K562 (cell line): ENCODE results near the gene RPS6KA2. TPM values are rescaled to one million over a fixed set of nuclear protein-coding genes. Genes with fewer than 3 reads are reported as not detected.

Experiments
- BCOR ChIP-seq: fragments of 450-650 bp; IDR thresholded peaks from 2 replicates; pipeline ENCODE4 v1.6.1; 2016
- CREBBP ChIP-seq: IDR thresholded peaks from one replicate; pipeline ENCODE4 v1.6.1; 2012; ENCODE audit warnings: low read depth, mild to moderate bottlenecking, control low read depth, inconsistent platforms, low read length
- FOXK1 ChIP-seq: sonication (generic); formaldehyde crosslinking; IDR thresholded peaks from 2 replicates; pipeline ENCODE4 v1.8.0; 2022; ENCODE audit warnings: missing genetic modification reagents, mild to moderate bottlenecking, borderline replicate concordance
- HDAC6 ChIP-seq: IDR thresholded peaks from 2 replicates; pipeline ENCODE4 v1.6.1; 2012; ENCODE audit warnings: low read depth, mild to moderate bottlenecking, control low read depth, inconsistent platforms, low read length, moderate library complexity
- HLTF ChIP-seq: fragments of 450-650 bp; IDR thresholded peaks from 2 replicates; pipeline ENCODE4 v1.6.1; 2016
- MBD2 ChIP-seq: sonication (generic); IDR thresholded peaks from 2 replicates; pipeline ENCODE4 v1.6.1; 2016; ENCODE audit warnings: low read depth, borderline replicate concordance
- NCOR1 ChIP-seq: fragments of 450-650 bp; IDR thresholded peaks from 2 replicates; pipeline ENCODE4 v1.6.1; 2016; ENCODE audit warnings: mild to moderate bottlenecking, moderate library complexity
- NR4A1 ChIP-seq, 2 experiments: fragments of 250-450 bp in 1 of 2; fragments of 450-650 bp in 1 of 2; sonication (Bioruptor Pico) in 1 of 2; IDR thresholded peaks; 2 replicates each; pipeline versions ENCODE4 v1.4.0 to v1.6.1; 2016 to 2020; ENCODE audit warnings: mild to moderate bottlenecking in 2 of 2, missing compliant biosample characterization in 1 of 2, missing genetic modification characterization in 1 of 2, moderate library complexity in 1 of 2
- PCBP2 ChIP-seq: fragments of 200-400 bp; formaldehyde crosslinking; IDR thresholded peaks from 2 replicates; pipeline ENCODE4 v1.6.1; 2018; ENCODE audit warnings: low read length, low read depth, mild to moderate bottlenecking, moderate library complexity; ENCODE audit not compliant: poor library complexity, severe bottlenecking
- SIX5 ChIP-seq, 2 experiments: IDR thresholded peaks; 2 replicates each; pipeline ENCODE4 v1.6.1; 2011; ENCODE audit warnings: low read length in 2 of 2, borderline replicate concordance in 1 of 2, low read depth in 1 of 2, mild to moderate bottlenecking in 1 of 2, moderate library complexity in 1 of 2; ENCODE audit not compliant: insufficient read depth in 1 of 2
- XRCC4 ChIP-seq: IDR thresholded peaks from one replicate; pipeline ENCODE4 v1.6.1; 2011; ENCODE audit not compliant: insufficient read depth, insufficient read length; ENCODE audit errors: extremely low read depth
- ZNF444 ChIP-seq: fragments of 250-450 bp; sonication (Bioruptor Pico); IDR thresholded peaks from 2 replicates; pipeline ENCODE4 v1.4.0; 2020; ENCODE audit warnings: mild to moderate bottlenecking, moderate library complexity
- ZNF583 ChIP-seq: fragments of 250-450 bp; sonication (Bioruptor Pico); IDR thresholded peaks from 2 replicates; pipeline ENCODE4 v1.4.0; 2020
- ZNF707 ChIP-seq: fragments of 250-450 bp; sonication (Bioruptor Pico); conservative IDR thresholded peaks from 2 replicates; pipeline ENCODE4 v1.8.0; 2022; ENCODE audit warnings: inconsistent platforms, mild to moderate bottlenecking, moderate library complexity
- ZNF778 ChIP-seq: fragments of 450-650 bp; formaldehyde crosslinking; IDR thresholded peaks from 2 replicates; pipeline ENCODE4 v1.4.0; 2020; ENCODE audit warnings: mild to moderate bottlenecking, moderate library complexity
- polyA plus RNA-seq, 8 experiments: library from polyadenylated mRNA; depleted of rRNA in 4 of 8; stranded (reverse) in 5 of 8; unstranded in 3 of 8; fragments of >200 nt; fragmentation: Nextera tagmentation in 2 of 8; fragmentation: Illumina TruSeq in 1 of 8; extraction: Ambion mirVana in 2 of 8; extraction: Trizol in 1 of 8; gene quantifications; 2 replicates each; pipeline versions ENCODE4 v1.2.1 to v1.2.3, GENCODE V29; 2011 to 2014; ENCODE audit warnings: inconsistent platforms in 1 of 8, missing spikeins in 1 of 8
- total RNA-seq, 7 experiments: library from RNA; depleted of rRNA in 6 of 7; stranded (reverse); fragments of >200 nt in 6 of 7; fragmentation: Illumina TruSeq in 2 of 7; extraction: Trizol in 2 of 7; gene quantifications; 2 replicates each; pipeline versions ENCODE4 v1.2.1 to v1.2.3, GENCODE V29; 2011 to 2021; ENCODE audit warnings: low replicate concordance in 1 of 7
- TF ChIP-seq, protein P1 (sequence below): fragments of 250-450 bp; sonication (Bioruptor Pico); IDR thresholded peaks from 2 replicates; pipeline ENCODE4 v1.5.0; 2021; ENCODE audit warnings: mild to moderate bottlenecking, borderline replicate concordance
- TF ChIP-seq, protein P2 (sequence below): sonication (generic); formaldehyde crosslinking; IDR thresholded peaks from 2 replicates; pipeline ENCODE4 v1.4.0; 2020; ENCODE audit warnings: mild to moderate bottlenecking, missing genetic modification reagents
- TF ChIP-seq, protein P3 (sequence below): sonication (generic); formaldehyde crosslinking; IDR thresholded peaks from 2 replicates; pipeline ENCODE4 v1.8.1; 2022; ENCODE audit warnings: missing genetic modification reagents

RPS6KA2 gene
- total and polyA plus RNA-seq, 9 of the 15 experiments (the other 6 are each of a cell fraction or from before 2014, with no cell fraction given), result 0.29 to 1.00 (median 0.53) TPM

DNA sequence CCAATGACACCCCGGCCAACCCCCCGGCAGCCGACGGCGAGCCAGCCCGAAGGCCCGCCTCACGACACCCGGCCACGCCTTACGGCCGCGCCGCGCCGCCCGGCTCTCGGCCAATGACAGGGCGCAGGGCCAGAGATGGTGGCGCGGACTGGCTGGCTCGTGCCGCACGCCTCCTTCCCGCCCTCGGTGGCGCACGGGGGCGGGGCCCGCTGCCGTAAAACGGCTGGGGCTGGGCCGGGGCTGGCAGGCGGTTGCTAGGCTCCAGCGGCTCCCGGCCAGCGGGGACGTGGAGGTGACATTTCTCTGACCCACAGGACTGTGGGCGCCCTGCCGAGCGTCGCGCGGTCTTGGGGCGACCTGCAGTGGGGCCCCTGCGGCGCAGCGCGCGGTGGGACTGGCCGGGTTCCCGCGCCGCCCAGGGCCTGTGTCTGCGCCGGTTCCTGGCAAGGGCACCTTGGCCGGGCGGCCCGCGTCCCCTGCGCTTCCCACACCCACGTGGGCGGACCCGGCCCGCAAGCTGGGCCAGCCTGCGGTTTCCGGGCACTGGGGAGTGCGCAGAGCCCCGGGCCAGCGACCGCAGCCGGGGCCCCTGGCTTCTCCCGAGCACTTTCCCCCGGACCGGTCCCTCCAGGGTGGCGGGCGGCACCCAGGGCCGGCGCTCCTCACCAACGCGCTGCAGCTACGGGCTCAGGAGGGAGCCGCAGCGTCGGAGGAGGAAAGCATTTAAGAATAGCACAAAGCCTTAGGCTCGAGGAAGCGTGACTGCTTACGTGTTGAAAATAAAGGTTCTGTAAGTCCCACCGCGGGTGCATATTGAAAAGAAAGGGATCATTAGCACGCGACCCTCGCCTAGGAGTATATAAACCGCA is 243.9 kb downstream of the RPS6KA2 start, which contains the start of gene MPC1 (continued):
- TF ChIP-seq, protein P1, sequence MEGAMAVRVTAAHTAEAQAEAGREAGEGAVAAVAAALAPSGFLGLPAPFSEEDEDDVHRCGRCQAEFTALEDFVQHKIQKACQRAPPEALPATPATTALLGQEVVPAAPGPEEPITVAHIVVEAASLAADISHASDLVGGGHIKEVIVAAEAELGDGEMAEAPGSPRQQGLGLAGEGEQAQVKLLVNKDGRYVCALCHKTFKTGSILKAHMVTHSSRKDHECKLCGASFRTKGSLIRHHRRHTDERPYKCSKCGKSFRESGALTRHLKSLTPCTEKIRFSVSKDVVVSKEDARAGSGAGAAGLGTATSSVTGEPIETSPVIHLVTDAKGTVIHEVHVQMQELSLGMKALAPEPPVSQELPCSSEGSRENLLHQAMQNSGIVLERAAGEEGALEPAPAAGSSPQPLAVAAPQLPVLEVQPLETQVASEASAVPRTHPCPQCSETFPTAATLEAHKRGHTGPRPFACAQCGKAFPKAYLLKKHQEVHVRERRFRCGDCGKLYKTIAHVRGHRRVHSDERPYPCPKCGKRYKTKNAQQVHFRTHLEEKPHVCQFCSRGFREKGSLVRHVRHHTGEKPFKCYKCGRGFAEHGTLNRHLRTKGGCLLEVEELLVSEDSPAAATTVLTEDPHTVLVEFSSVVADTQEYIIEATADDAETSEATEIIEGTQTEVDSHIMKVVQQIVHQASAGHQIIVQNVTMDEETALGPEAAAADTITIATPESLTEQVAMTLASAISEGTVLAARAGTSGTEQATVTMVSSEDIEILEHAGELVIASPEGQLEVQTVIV (CRISPR knock-in tag), result peak; percentile 99
- no peak for TF ChIP-seq NCOR1
- no peak for TF ChIP-seq XRCC4
- no peak for TF ChIP-seq HLTF
- TF ChIP-seq BCOR, result no peak
- TF ChIP-seq PCBP2, result no peak
- no peak for TF ChIP-seq SIX5 (IDR thresholded peaks at IDR 0.05; ENCODE audit: borderline replicate concordance in 1 of 2, insufficient read depth in 1 of 2, low read depth in 1 of 2, low read length in 2 of 2)
- no peak for TF ChIP-seq ZNF707 (CRISPR knock-in tag)
- peak; percentile 74; the same call in 1 of the 2 replicates for TF ChIP-seq NR4A1 (CRISPR knock-in tag; IDR thresholded peaks at IDR 0.05)
- TF ChIP-seq NR4A1 (tag; IDR thresholded peaks at IDR 0.05), result peak; percentile 43; the same call in 1 of the 2 replicates
- no peak for TF ChIP-seq ZNF778 (CRISPR knock-in tag)
- TF ChIP-seq, protein P2, sequence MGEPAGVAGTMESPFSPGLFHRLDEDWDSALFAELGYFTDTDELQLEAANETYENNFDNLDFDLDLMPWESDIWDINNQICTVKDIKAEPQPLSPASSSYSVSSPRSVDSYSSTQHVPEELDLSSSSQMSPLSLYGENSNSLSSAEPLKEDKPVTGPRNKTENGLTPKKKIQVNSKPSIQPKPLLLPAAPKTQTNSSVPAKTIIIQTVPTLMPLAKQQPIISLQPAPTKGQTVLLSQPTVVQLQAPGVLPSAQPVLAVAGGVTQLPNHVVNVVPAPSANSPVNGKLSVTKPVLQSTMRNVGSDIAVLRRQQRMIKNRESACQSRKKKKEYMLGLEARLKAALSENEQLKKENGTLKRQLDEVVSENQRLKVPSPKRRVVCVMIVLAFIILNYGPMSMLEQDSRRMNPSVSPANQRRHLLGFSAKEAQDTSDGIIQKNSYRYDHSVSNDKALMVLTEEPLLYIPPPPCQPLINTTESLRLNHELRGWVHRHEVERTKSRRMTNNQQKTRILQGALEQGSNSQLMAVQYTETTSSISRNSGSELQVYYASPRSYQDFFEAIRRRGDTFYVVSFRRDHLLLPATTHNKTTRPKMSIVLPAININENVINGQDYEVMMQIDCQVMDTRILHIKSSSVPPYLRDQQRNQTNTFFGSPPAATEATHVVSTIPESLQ (CRISPR knock-in tag), result no peak
- TF ChIP-seq ZNF583 (CRISPR knock-in tag), result peak; percentile 78; the same call in 1 of the 2 replicates
- TF ChIP-seq CREBBP, result no peak
- TF ChIP-seq ZNF444 (CRISPR knock-in tag), result no peak
- TF ChIP-seq MBD2, result peak; percentile 77; the same call in 1 of the 2 replicates
- no peak for TF ChIP-seq HDAC6
- TF ChIP-seq, protein P3, sequence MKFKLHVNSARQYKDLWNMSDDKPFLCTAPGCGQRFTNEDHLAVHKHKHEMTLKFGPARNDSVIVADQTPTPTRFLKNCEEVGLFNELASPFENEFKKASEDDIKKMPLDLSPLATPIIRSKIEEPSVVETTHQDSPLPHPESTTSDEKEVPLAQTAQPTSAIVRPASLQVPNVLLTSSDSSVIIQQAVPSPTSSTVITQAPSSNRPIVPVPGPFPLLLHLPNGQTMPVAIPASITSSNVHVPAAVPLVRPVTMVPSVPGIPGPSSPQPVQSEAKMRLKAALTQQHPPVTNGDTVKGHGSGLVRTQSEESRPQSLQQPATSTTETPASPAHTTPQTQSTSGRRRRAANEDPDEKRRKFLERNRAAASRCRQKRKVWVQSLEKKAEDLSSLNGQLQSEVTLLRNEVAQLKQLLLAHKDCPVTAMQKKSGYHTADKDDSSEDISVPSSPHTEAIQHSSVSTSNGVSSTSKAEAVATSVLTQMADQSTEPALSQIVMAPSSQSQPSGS (CRISPR knock-in tag), result no peak; the same call in 1 of the 2 replicates
- TF ChIP-seq FOXK1, result no peak
